ENCODE results near the gene CACNA2D3. TPM values are rescaled to one million over a fixed set of nuclear protein-coding genes. Genes with fewer than 3 reads are reported as not detected.

The CACNA2D3 gene
- total RNA-seq, 1 donor from 2014 or later = 0.29 TPM

GRCh38 chr3:54719914-54720313 is 597.6 kb downstream of the CACNA2D3 start:
- no peaks in the 10 kb centered on the region for H3K36me3 Mint-ChIP-seq (ENCODE audit: insufficient read depth)
- no peak overlapping the region for H3K4me3 Mint-ChIP-seq (ENCODE audit: low read depth)
- peaks cover 2% of the 10 kb centered on the region for H3K27me3 Mint-ChIP-seq
- TF ChIP-seq CTCF (IDR thresholded peaks at IDR 0.05; ENCODE audit: unreplicated experiment) = no peak
- peaks cover 4% of the 10 kb centered on the region for H3K9me3 Mint-ChIP-seq (ENCODE audit: low read depth)
- H3K4me1 Mint-ChIP-seq (ENCODE audit: low read depth) = no peaks in the 10 kb centered on the region
- no peak overlapping the region for H3K27ac Mint-ChIP-seq
- no peak for DNase-seq (ENCODE audit: low spot score, unreplicated experiment)

- no peak for TF ChIP-seq CTCF (IDR thresholded peaks at IDR 0.05; ENCODE audit: unreplicated experiment)
Observed at GRCh38 chr3:54720604-54721003, 598.3 kb downstream of the CACNA2D3 start.

GRCh38 chr3:54731732-54732445 is 609.5 kb downstream of the CACNA2D3 start:
- H3K4me1 Mint-ChIP-seq (ENCODE audit: low read depth) = peaks cover 13% of the 10 kb centered on the region
- no peak for TF ChIP-seq CTCF (IDR thresholded peaks at IDR 0.05; ENCODE audit: unreplicated experiment)
- DNase-seq (ENCODE audit: low spot score, unreplicated experiment) = no peak
- H3K4me3 Mint-ChIP-seq (ENCODE audit: low read depth) = no peak overlapping the region
- H3K27me3 Mint-ChIP-seq = no peaks in the 10 kb centered on the region
- H3K9me3 Mint-ChIP-seq (ENCODE audit: low read depth) = peaks cover 18% of the 10 kb centered on the region
- H3K36me3 Mint-ChIP-seq (ENCODE audit: insufficient read depth) = no peaks in the 10 kb centered on the region
- no peak overlapping the region for H3K27ac Mint-ChIP-seq

More at GRCh38 chr3:54720604-54721003, 598.3 kb downstream of the CACNA2D3 start:
- Mint-ChIP-seq H3K36me3 (ENCODE audit: insufficient read depth) (no peaks in the 10 kb centered on the region), H3K27ac (no peak overlapping the region), H3K27me3 (peaks cover 2% of the 10 kb centered on the region), H3K9me3 (ENCODE audit: low read depth) (peaks cover 8% of the 10 kb centered on the region), H3K4me1 (ENCODE audit: low read depth) (no peaks in the 10 kb centered on the region), H3K4me3 (ENCODE audit: low read depth) (no peak overlapping the region)
- no peak for DNase-seq (ENCODE audit: low spot score, unreplicated experiment)

GRCh38 chr3:54733106-54734006 is 611.0 kb downstream of the CACNA2D3 start:
- no peak overlapping the region for H3K4me3 Mint-ChIP-seq (ENCODE audit: low read depth)
- H3K9me3 Mint-ChIP-seq (ENCODE audit: low read depth) = peaks cover 6% of the 10 kb centered on the region
- H3K4me1 Mint-ChIP-seq (ENCODE audit: low read depth) = peaks cover 13% of the 10 kb centered on the region
- no peak overlapping the region for H3K27ac Mint-ChIP-seq
- DNase-seq (ENCODE audit: low spot score, unreplicated experiment) = no peak
- no peaks in the 10 kb centered on the region for H3K27me3 Mint-ChIP-seq
- no peaks in the 10 kb centered on the region for H3K36me3 Mint-ChIP-seq (ENCODE audit: insufficient read depth)
- no peak for TF ChIP-seq CTCF (IDR thresholded peaks at IDR 0.05; ENCODE audit: unreplicated experiment)

- Mint-ChIP-seq H3K9me3 (ENCODE audit: low read depth) (no peaks in the 10 kb centered on the region), H3K4me3 (ENCODE audit: low read depth) (no peak overlapping the region)
- no peak for TF ChIP-seq CTCF (IDR thresholded peaks at IDR 0.05; ENCODE audit: unreplicated experiment)
Observed at GRCh38 chr3:54736459-54736858, 614.1 kb downstream of the CACNA2D3 start.

More at GRCh38 chr3:54736459-54736858, 614.1 kb downstream of the CACNA2D3 start:
- Mint-ChIP-seq H3K27me3 (no peaks in the 10 kb centered on the region), H3K36me3 (ENCODE audit: insufficient read depth) (no peaks in the 10 kb centered on the region), H3K4me1 (ENCODE audit: low read depth) (peaks cover 13% of the 10 kb centered on the region), H3K27ac (no peak overlapping the region)
- DNase-seq (ENCODE audit: low spot score, unreplicated experiment) = no peak
